GM18498 (cell line): ENCODE results near the gene STXBP4.

Experiments
- ATAC-seq: cut with Tn5 transposase; IDR thresholded peaks from one replicate; pipeline ENCODE4 v1.9.1; 2021; ENCODE audit warnings: mild to moderate bottlenecking, moderate library complexity; ENCODE audit not compliant: unreplicated experiment

The STXBP4 gene

DNA sequence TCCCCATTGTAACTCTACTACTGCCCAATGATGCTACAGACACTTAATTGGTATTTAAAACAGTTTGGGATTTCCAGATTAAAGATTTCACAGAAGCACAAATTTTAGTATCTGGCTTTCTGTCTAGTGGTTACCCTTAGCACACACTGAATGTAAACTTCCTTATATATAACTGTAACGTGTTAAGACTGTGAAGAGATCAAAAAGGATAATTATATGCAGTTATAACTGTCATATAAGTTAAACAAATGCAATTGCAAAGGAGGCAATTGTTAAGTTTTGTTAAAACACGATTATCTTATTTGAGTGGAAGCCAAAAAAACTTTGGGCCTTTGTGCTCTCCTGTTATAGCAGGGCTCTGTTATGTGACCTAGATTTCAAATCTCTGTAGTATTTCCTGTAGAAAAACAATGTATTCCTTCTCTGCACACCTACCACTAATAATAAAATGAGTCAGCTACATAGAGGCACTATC is 147.9 kb downstream of the STXBP4 start:
- no peak for ATAC-seq

DNA sequence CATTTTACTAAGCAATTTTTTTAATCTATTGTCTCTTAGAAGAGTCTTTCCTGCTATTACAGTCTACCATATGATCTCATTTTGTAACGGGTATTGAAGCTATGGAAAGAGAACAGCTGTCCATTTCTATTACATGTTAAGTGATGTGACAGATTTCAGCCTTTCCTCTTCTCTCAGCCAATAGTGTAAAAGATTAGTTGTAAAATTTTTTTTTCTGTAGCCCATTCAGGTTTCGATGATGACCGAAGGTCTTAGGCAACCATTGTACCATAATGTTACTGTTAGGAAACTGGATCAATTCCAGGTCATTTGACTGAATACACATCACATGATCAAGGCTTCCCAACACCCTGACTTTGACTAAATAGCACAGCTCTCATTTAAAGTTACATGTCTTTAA is 148.6 kb downstream of the STXBP4 start:
- no peak for ATAC-seq

DNA sequence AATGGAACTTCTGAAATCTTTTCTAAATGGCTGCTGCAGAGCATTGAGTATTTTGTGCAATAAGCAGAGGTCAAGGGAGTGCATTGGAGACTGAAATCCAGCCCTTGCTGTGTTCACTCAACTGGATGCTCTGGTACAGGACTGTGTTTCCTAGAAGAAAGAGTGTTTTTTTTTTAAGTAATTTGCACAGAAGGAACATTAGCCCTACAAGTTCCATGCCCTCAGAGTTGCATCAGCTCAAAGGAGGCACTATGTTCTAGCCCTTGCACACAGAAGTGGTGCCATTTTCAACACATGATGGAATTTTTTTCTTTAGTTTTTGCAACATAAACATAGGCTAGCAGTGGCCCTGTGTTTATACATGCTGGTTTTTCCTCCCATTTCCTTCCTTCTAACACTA is 152.1 kb downstream of the STXBP4 start:
- ATAC-seq, result no peak

DNA sequence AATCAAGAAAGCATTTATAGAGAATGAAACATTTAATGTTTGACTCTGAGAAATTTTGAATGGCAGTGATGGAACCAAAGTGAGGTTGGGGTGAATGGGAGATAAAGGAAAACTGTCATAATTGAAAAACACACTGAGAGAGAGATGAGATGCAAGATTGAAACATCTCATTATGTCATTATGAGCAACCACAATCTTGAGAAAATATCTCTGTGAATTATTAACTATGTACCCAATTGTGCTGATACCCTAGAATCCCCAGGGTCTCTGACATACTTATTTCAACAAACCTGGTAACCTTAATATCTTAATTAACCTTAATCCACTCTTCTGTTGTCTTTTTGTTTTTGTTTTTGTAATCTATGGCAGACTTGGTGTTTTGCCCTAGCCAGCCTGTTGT is 152.7 kb downstream of the STXBP4 start:
- ATAC-seq, result no peak

DNA sequence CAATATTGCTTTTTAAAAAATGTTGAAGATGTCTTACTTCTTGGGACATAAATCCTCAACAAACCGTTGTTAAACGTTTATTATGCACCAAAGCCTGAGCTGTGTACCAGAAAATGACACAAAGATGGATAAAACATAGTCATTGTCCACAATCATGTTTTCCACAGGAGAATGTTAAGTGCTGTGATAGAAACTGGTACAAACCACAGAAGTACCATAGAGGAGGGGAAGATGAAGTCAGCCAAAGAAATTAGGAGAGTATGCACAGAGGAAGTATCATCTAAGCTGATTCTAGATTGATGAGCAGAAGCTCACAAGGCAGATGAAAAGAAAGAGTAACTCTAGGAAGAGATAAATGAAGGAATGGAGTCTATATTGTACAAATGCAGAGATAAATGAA is 153.5 kb downstream of the STXBP4 start:
- no peak for ATAC-seq

DNA sequence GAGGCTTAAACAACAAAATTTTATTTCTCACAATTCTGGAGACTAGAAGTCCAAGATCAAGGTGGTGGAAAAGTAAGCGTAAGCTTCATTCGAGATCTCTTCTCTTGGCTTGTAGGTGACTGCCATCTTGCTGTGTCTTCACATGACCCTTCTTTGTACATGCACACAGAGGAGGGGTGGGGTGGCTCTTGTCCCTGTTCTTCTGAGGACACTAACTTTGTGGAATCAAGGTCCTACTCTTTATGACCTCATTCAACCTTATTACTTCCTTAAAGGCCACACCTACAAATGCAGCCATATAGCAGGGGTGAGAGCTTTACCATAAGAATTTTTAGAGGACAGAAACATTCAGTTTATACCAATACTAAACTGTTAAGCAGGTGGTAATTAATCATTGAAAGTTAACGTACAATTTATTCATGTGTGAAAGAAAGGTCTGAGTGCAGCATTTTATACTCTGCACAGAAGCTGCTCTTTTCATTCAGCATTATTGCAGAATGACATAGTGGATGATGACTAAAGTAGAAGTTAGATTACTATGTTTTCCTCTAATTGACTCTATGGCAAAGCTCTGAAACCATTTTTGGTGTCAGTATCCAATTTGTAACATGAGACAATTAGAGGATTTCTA is 156.3 kb downstream of the STXBP4 start:
- no peak for ATAC-seq

DNA sequence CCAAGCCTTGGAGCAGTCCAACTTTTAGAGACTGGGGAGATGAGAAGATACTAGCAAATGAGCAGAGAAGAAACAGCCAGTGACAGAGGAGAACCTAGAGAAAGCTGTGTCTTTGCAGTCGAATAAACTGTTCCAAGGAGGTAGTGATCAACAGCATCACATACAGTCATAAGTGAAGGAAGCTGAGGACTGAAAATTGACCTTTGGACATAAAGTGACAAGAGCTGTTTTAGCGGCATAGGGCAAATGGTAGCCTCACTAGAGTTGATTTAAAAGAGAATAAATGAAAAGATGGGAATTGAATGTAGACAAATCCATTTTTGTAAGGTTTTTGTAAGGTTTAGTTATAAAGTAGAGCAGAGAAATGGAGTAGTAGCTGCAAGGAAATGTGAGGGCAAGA is 165.0 kb downstream of the STXBP4 start:
- ATAC-seq, result no peak

DNA sequence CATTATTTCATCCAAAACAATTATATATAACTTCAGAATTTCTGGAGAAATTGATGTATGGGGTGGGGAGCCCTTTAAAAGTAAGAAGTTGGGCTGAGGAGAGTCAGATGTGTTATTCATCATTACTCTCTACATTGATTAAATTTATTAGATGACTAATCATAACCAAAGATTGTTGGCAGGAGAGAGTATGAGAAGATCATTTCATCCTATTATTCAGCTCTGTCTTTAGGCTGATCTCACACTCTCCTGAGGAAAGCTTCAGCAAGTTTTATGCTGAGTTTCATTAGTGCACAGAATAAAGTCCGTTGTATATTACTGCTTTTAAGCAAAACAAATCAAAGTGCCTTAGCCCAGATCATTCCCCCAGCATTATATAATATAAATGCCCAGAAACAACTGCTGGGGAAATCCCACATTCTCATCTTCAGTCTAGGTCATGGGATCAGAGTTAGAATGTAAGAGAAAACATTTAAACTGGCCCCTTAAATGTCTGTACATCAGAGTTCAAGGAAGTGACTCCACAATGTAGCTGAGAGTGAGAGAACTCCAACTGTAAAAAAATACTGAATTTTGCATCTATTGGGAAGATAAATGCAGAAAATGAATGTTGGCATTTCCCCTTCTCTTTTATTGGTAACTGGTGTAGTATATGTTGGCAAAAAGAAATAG is 166.1 kb downstream of the STXBP4 start:
- no peak for ATAC-seq

DNA sequence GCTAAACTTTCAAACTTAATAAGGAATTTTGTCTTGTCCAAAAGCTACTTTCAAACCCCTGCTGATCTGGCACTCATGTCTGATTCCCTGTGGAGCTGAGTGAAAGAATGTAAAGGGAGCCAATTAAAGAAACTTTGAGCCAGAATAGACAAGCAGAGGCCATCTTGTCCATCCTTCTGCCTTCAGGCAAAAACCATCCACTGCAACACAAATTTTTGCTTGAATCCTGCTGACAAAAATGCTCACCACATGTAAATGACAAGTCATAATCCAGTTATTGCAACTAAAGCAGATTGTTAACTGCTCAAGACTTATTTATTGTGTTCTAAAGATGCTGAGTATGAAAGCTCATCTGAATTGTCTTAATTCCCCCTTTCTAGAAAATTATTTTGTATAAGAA is 172.2 kb downstream of the STXBP4 start:
- no peak for ATAC-seq

DNA sequence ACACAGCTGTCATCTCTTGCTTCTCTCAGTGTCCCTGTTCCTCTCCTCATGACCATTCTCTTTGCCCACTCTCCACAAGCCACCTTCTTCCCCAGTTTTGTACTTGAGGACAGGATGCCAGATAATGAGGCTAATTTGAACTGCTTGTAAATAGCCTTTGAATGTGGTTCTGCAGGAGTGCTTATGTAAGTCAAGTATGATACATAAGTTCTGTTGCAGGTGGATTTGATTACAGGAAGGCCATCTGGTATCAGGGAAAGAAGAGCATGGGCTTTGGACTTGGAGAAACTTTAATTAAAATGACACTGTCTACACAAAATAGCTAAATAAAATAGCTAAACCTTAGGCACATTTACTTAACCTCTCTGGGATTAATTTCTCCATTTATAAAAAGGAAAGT is 176.0 kb downstream of the STXBP4 start:
- no peak for ATAC-seq

DNA sequence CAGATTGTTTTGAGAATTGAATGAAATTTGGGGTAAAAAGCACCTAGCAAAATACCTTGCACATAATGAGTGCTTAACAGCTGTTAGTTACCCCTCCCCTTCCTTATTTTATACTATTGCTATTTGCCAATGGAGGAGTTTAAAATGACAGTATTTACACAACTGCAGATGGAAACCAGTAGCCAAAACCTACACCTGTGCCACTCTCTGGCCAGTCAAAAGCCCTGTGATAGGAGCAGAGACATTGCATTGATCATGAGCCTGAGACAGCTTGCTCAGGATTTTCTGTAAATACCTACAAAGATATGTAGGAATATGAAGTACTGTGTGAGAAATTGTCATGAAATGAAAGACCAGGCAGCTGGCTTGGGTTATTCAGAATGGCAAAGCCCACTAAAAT is 180.9 kb downstream of the STXBP4 start:
- ATAC-seq, result no peak

DNA sequence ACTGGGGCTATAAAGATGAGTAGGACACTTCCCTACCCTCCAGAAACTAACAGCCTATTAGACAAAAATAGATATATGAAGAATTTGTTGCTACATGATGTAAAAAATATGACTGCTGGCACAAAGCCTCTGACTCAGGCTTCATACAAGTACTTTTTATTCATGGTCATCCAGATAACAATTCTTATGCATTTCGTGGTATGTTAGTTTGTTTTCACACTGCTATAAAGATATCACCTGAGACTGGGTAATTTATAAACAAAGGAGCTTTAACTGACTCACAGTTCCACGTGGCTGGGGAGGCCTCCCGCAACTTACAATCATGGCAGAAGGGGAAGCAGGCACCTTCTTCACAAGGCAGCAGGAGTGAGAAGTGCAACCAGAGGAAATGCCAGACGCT is 183.7 kb downstream of the STXBP4 start:
- ATAC-seq, result no peak

DNA sequence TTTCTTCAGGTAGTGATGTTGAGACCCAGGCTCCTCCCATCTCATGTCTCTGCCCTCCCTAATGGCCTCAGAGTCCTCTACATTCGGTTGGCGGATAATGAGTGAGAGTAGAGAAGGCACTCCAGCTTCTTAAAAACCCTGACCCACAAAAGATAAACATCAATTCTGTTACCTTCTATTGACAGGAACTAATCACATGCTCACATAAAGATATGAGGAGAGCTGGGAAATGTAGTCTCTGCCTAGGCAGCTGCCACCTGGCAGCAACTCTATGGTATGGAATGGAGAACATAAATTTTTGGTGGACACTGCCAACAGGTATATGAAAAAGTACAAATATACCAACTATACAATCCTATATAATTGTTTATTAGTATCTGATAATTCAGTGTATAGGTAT is 185.5 kb downstream of the STXBP4 start:
- ATAC-seq, result no peak

DNA sequence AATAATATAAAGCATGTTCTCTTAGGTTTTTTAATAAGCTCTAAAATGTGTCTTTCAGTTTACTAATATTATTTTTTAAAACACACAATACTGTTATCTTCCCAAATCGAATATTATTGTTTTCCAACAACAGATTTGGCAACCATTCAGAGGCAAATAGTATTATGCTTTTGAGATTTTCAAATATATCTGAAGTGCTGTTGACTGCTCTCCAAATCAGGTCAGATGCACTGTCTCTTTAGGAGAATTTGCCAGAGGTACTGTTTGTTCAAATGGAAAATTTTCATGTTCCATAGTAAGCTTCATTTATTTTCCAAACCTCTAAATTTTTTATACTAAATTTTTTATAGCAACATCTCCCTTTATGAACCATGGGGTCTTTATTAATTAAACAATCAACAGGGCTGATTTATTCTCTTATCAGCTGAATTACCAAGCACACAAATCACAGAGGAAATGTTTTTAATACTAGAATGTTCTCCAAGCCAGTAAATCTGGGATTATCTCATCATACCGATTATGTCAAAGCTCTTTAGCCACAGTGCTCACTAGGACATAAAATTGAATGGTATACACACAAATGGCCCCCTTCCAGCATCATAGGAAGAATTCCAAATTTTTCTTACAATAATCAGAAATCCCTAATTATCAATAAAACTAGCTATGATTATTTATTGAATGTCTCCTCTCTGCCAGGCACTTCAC is 187.4 kb downstream of the STXBP4 start:
- ATAC-seq, result no peak

DNA sequence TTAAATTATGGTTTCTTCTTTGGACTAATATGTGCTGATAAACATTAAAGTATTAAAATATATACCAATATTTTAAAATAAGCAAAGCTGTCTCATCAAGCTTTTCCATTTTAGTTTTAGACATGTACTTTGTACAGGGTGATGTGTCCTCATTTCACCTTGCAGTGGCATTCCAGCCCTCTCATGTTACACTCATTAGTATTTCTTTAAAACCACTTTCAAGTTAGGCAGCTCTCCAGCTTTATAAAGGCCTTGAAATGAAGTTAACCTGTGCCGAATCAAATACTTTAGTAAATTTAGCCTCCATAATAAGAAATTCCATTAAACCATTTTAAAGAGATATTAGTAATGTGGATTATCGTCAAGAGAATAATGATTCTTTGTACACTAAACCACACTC is 188.6 kb downstream of the STXBP4 start:
- no peak for ATAC-seq

DNA sequence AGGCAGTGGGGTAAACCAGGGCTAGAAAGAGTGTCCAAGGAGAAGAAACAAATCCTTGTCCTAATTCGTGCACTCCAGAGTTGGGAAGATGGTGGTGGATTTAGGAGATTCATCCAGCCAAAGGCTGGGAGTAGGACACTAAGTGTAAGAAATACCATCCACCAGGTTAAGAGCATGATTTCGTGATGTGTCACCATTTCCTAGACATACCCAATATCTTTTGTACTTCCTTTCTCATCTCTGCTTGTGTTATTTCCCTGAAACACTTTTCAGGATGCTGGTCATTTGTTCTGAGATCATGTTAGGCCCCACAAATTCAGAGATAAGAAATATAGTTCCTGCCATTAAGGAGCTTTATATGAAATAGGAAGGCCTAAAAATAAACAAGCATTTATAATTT is 189.9 kb downstream of the STXBP4 start:
- no peak for ATAC-seq

DNA sequence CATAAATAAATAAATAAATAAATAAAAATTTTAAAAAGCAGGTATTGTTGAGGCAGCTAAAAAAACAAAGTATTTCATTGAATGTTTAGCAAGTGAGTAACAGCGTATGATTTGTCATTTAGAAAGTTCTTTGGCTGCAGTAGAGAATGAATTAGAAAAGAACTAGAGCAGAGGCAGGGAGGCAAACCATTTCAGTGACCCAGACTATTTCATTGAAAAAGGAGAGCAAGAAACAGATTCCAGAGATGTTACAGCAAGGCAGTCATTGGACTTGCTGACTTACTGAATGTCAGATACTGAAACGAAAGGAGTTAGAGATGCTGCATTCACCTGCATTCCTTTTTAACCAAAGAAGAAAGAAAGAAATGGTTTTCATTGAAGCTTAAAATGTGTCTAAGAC is 190.7 kb downstream of the STXBP4 start:
- ATAC-seq, result no peak

DNA sequence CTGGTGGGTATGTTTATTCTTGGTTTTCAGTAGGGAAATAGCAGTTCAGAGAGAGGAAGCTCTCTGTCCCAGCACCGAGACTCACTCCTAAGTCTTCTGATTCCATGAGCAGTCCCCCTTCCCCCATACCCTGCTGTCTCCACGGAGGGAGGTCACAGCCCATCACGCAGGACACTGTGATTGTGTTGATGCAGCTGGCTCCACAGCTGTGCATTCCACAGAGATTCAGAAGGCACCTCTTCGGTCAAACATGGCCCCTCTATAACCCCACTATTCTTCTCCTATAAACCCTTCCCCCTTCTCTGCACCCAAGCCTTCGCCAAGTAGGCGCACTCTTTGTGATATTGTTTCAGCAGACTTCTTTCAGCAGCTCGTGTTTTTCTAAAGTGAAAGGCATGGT is 191.9 kb downstream of the STXBP4 start:
- no peak for ATAC-seq

DNA sequence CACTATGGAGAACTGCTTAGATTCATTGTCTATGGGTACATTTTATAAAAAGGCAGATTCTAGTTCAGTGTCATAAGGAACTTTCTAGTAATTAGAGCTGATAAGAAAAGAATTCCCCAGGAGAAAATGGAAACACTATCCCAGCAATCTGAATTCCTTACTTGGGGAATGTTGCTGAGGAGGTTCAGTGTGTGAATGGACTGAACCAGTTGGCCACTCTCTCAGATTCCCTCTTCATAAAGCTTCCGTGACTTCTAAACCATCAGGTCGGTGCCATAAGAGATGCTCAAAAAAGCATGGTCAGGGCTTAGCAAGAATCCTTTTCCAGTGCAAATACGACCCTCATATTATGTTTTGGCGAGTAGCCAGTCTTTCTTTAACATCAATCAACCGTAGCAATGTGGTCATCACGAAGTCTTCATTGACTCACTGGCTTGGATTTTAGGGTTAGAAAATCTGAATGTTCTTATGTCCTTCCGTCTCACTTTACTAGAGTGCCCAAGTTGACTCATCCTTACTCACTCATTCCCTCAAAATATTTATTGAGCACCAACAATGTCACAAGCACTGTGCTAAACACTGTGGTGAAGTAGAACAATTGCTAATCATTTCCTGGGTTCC is 193.5 kb downstream of the STXBP4 start:
- no peak for ATAC-seq

DNA sequence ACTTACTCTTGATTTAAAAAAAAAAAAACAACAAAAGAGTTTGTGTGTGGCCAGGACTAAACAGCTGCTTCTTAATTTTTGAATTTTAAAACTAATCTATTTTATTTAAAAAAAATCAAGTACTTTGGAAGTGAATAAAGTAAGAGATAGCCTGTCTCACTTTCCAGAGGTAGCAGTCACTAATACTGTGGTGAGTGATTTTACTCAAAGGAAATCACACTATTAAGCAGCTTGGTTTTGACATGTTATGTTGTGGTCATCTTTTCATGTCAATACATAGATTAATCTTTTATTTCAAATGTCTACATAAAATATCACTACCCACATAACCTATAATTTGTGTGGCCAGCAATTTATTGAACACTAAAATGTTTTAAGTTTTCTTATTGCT is 194.0 kb downstream of the STXBP4 start:
- ATAC-seq, result no peak

DNA sequence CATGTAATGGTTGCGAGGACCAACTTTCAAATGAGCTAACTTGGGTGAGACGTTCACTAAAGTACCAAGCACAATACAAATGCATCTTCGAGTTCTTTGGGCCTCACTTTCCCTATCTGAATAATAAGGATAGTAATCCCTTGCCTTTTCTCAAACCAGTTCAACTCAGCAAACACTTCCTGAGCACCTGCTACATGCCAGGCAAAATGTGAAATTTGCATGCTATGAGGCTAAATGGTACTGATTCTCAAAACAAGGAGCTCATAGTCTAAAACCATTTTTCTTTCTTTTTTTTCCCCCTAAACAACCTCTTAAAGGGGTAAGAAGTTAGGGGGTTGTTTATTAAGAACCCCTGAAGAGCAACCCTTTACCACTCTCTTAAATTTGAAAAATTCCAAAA is 194.8 kb downstream of the STXBP4 start:
- no peak for ATAC-seq

DNA sequence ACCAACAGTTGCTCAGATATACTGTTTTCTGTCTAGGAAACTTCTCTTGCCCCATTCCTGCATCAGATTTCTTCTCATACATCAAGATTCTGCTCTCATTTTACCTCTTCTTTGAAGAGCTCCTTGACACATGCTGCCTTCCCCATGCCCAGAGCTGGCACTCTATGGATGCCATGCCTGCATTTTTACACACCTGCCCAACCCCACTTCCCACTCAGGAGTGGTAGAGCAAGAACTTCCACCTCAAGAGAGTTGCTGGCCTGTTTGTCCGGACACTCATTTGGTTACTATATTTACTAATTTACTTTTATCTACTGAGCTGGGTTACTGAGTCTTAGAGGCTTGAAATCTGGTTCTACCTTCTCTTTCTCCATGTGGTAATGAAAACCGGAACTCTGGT is 197.9 kb downstream of the STXBP4 start:
- no peak for ATAC-seq
